Tibial nerve (tissue), 4 donors: ENCODE data around the gene S100A7A. TPM values are rescaled to one million over a fixed set of nuclear protein-coding genes. Genes with fewer than 3 reads are reported as not detected.
"Not testable (repeated sequence)": the region's sequence is repeated elsewhere in the genome, so short reads cannot be mapped to it uniquely, and the experiment has no call there.

Source experiments
- DNase-seq, 2 donors: peaks; one replicate each; pipeline ENCODE4 v3.0.0-alpha.2; 2019; ENCODE audit warnings: low spot score in 2 of 2
- H3K27ac ChIP-seq, 4 donors: fragments of 200-600 bp; sonication (generic) in 3 of 4; one replicate each; pipeline ENCODE4 v1.5.1; 2017 to 2019; ENCODE audit warnings: mild to moderate bottlenecking in 1 of 4
- H3K27me3 ChIP-seq, 2 donors: fragments of 200-600 bp; sonication (generic) in 1 of 2; one replicate each; pipeline versions ENCODE4 v1.5.1 to v1.6.0; 2017 to 2019
- H3K36me3 ChIP-seq, 3 donors: fragments of 200-600 bp; sonication (generic); one replicate each; pipeline ENCODE4 v1.5.1; 2018 to 2019
- H3K4me1 ChIP-seq, 4 donors: fragments of 200-600 bp; sonication (generic) in 3 of 4; one replicate each; pipeline ENCODE4 v1.5.1; 2017 to 2019
- H3K4me3 ChIP-seq, 4 donors: fragments of 200-600 bp; sonication (generic) in 3 of 4; one replicate each; pipeline ENCODE4 v1.5.1; 2017 to 2019; ENCODE audit warnings: mild to moderate bottlenecking in 1 of 4, moderate library complexity in 1 of 4
- H3K9me3 ChIP-seq, 4 donors: fragments of 200-600 bp; sonication (generic) in 3 of 4; one replicate each; pipeline ENCODE4 v1.5.1; 2017 to 2019
- EP300 ChIP-seq, 2 donors: sonication (generic); formaldehyde crosslinking; IDR thresholded peaks; one replicate each; pipeline ENCODE4 v1.6.1; 2017; ENCODE audit warnings: antibody characterized with exemption in 2 of 2, mild to moderate bottlenecking in 1 of 2
- POLR2A ChIP-seq, 2 donors: fragments of 450-650 bp; IDR thresholded peaks; one replicate each; pipeline ENCODE4 v1.6.1; 2017; ENCODE audit warnings: antibody characterized with exemption in 2 of 2, mild to moderate bottlenecking in 2 of 2, moderate library complexity in 2 of 2
- WGBS, 2 donors: methylation state at CpG; one replicate each; pipeline ENCODE4 v1.1.5; 2018; 5-methylcytosine and 5-hydroxymethylcytosine counted together
- total RNA-seq, 4 donors: library from RNA; depleted of rRNA; stranded (reverse); fragments of >200 nt; gene quantifications; one replicate each; pipeline ENCODE4 v1.1.0, GENCODE V29; 2016
- TF ChIP-seq, protein P1 (sequence below), 5 experiments: fragments of 200-600 bp in 3 of 5; fragments of 450-650 bp in 2 of 5; sonication (generic) in 3 of 5; IDR thresholded peaks; one replicate each; pipeline ENCODE4 v1.5.1; 2016 to 2019; ENCODE audit warnings: antibody characterized with exemption in 5 of 5, mild to moderate bottlenecking in 3 of 5, moderate library complexity in 2 of 5

S100A7A gene
- total RNA-seq, 4 donors from 2014 or later: not detected

DNA sequence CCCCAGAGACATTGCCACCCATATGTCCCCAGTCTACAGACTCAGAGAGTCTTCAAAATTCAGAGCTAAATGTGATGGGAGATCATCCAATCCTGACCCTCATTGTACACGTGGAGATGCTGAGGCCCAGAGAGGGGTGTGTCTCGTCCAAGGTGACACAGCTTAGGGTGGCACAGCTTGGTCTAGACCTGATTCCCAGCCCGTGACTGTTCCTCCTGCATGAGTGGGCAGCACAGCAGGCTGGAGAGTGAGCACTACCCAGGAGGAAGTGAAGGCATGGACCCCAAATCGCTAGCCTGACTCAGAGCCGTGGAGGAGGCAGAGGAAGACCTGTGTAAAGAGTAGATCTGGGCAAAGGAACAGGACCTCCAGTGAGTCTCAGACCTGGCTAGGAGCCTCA lies 27.8 kb downstream of the S100A7A start:
- Histone ChIP-seq H3K4me1 (no peaks in the 10 kb centered on the region), H3K9me3 (peaks cover 0 to 9% (median 0%) of the 10 kb centered on the region in 4 donors)
- 62 to 100% methylated on average over 1 to 5 of the region's 5 CpGs for WGBS, 2 donors

DNA sequence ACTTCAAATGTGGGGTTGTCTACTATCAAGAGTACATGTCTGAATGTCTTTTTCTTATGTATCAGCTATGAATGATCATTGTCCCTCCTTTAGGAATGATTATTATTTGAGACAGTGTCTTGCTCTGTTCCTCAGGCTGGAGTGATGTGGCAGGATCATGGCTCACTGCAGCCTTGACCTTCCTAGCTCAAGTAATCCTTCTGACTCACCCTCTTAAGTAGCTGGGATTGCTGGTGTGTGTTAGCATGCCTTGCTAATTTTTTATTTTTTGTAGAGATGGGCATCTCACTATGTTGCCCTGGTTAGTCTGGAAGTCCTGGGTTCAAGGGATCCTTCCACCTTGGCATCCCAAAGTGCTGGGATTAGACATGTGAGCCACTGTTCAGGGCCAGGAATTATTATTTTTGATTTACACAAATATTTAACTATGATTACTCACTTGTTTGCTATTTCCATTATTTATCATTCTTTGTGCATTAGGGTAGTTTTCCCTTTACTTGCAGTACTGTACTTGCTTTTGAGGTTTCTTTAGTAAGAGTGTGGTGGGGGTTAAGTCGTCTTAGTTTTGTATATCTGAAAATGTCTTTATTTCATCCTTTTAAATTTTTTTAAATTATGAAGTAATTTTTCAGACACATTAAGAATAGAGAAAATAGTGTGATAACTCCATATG lies 31.3 kb downstream of the S100A7A start:
- 79 to 92% methylated on average over 1 of the region's 1 CpG for WGBS, 2 donors
- no peaks in the 10 kb centered on the region for H3K27me3 ChIP-seq
- H3K4me3 ChIP-seq: no peak overlapping the region
- TF ChIP-seq POLR2A (IDR thresholded peaks at IDR 0.05) (no peak), EP300 (IDR thresholded peaks at IDR 0.05) (no peak)
- TF ChIP-seq, protein P1, sequence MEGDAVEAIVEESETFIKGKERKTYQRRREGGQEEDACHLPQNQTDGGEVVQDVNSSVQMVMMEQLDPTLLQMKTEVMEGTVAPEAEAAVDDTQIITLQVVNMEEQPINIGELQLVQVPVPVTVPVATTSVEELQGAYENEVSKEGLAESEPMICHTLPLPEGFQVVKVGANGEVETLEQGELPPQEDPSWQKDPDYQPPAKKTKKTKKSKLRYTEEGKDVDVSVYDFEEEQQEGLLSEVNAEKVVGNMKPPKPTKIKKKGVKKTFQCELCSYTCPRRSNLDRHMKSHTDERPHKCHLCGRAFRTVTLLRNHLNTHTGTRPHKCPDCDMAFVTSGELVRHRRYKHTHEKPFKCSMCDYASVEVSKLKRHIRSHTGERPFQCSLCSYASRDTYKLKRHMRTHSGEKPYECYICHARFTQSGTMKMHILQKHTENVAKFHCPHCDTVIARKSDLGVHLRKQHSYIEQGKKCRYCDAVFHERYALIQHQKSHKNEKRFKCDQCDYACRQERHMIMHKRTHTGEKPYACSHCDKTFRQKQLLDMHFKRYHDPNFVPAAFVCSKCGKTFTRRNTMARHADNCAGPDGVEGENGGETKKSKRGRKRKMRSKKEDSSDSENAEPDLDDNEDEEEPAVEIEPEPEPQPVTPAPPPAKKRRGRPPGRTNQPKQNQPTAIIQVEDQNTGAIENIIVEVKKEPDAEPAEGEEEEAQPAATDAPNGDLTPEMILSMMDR (IDR thresholded peaks at IDR 0.05): no peak
- H3K4me1 ChIP-seq: no peaks in the 10 kb centered on the region
- no peaks in the 10 kb centered on the region for H3K36me3 ChIP-seq
- no peak overlapping the region for H3K27ac ChIP-seq
- peaks cover 0 to 9% (median 0%) of the 10 kb centered on the region in 4 donors for H3K9me3 ChIP-seq
- no peak for DNase-seq

More for the DNA sequence above, 27.8 kb downstream of the S100A7A start:
- TF ChIP-seq, protein P1 (IDR thresholded peaks at IDR 0.05): no peak
- TF ChIP-seq EP300 (IDR thresholded peaks at IDR 0.05) (no peak), POLR2A (IDR thresholded peaks at IDR 0.05) (no peak)
- H3K27me3 ChIP-seq: no peaks in the 10 kb centered on the region
- no peak overlapping the region for H3K4me3 ChIP-seq
- DNase-seq: no peak
- no peaks in the 10 kb centered on the region for H3K36me3 ChIP-seq
- H3K27ac ChIP-seq: no peak overlapping the region

DNA sequence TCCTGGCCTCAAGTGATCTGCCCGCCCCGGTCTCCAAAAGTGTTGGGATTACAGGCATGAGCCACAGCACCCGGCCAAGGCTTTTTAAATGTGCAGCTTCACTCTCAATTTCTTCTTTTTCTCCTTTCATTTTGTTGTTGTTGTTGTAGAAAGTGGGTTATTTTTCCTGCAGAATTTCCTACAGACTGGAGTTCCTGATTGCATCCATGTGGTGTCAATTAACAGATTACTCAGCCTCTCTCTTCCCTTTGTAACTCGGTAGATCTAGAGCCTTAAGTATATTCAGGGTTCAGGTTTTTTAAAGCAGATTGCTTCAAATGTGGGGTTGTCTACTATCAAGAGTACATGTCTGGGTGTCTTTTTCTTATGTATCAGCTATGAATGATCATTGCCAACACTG lies 32.5 kb downstream of the S100A7A start:
- DNase-seq, H3K36me3 ChIP-seq, H3K27ac ChIP-seq, H3K27me3 ChIP-seq, H3K4me1 ChIP-seq, H3K9me3 ChIP-seq, H3K4me3 ChIP-seq: not testable (repeated sequence)
- WGBS, 2 donors: 73 to 80% methylated on average over 4 of the region's 4 CpGs

DNA sequence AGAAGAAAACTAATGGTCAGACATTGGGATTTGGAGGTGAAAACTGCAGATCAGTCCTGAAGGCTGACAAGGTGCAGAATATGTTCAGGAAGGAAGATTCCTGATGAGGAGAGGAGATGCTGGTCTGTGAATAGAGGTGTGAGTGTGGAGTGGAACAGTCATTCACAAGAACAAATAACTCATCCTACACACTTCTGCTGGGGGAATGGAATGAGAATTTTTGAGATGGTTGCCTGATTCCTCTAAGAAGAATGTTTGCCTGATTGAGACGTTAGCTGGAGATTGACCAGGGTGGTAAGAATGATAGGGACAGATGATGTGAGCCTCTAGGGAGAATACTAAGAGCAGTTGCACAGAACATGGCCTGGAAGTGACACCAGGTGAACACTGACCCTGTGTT lies 40.1 kb downstream of the S100A7A start:
- Histone ChIP-seq H3K36me3 (no peaks in the 10 kb centered on the region), H3K9me3 (no peaks in the 10 kb centered on the region), H3K27me3 (no peaks in the 10 kb centered on the region), H3K4me1 (no peaks in the 10 kb centered on the region), H3K27ac (no peak overlapping the region), H3K4me3 (no peak overlapping the region)
- DNase-seq: no peak
- TF ChIP-seq EP300 (IDR thresholded peaks at IDR 0.05): no peak
- no peak for TF ChIP-seq POLR2A (IDR thresholded peaks at IDR 0.05)
- WGBS, 2 donors: 50 to 64% methylated on average over 1 of the region's 1 CpG

DNA sequence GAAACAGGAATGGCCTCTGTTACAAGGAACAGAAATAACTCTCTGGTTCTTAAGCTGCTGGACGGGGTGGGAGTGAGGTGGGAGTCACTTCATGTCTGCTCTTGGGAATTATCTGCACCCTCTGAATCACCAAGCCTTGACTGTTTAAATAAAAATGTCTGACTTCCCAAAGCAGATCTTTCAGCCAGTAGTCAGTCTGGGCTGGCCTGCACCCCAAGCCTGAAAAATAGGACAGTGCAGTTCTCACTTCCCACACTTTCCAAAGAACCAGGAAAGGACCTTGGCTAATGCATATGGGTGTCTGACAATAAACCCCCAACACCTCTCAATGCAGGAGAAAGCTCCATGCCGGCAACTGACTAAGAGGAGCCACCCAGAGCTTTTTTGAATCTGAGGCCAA lies 43.3 kb downstream of the S100A7A start:
- 45 to 82% methylated on average over 2 of the region's 2 CpGs for WGBS, 2 donors
- no peak for DNase-seq
- TF ChIP-seq, protein P1 (IDR thresholded peaks at IDR 0.05): no peak
- Histone ChIP-seq H3K4me3 (no peak overlapping the region), H3K27ac (no peak overlapping the region), H3K36me3 (no peaks in the 10 kb centered on the region), H3K9me3 (no peaks in the 10 kb centered on the region), H3K4me1 (no peaks in the 10 kb centered on the region), H3K27me3 (no peaks in the 10 kb centered on the region)

DNA sequence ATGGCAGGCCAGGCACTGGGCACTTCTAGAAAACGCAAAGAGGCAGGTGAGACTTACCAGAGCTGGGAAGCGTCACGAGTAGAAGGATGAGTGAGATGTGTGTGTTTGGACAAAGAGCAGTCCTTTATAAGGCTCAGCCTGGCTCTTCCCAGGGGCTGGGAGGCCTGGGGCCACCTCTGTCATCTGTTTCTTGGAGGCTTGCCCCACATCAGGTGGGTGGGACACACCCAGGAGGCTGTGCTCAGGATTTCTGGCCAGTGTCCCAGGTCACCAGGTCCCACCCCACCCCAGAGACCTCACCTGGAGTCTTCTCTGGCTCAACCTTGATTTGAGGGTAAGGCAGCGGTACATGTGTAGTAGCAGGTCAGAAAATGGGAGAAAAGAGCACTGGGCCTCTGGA lies 44.2 kb downstream of the S100A7A start, which contains the start of gene S100A7:
S100A7 (minus strand) TSS at position 101 of the 400 bp plus-strand sequence. CDS start 1,638 bp downstream, outside the sequence.
- Histone ChIP-seq H3K4me3 (no peak within 1 kb of the TSS), H3K27ac (no peak within 1 kb of the TSS), H3K27me3 (no peaks in the 10 kb centered on the region), H3K9me3 (no peaks in the 10 kb centered on the region), H3K4me1 (peaks cover 0 to under 1% (median 0%) of the 10 kb centered on the region in 4 donors), H3K36me3 (no peaks in the 10 kb centered on the region)
- TF ChIP-seq, protein P1 (IDR thresholded peaks at IDR 0.05): no peak
- TF ChIP-seq POLR2A (IDR thresholded peaks at IDR 0.05) (no peak), EP300 (IDR thresholded peaks at IDR 0.05) (no peak)
- DNase-seq: no peak
- 81 to 85% methylated on average over 4 of the region's 4 CpGs for WGBS, 2 donors

DNA sequence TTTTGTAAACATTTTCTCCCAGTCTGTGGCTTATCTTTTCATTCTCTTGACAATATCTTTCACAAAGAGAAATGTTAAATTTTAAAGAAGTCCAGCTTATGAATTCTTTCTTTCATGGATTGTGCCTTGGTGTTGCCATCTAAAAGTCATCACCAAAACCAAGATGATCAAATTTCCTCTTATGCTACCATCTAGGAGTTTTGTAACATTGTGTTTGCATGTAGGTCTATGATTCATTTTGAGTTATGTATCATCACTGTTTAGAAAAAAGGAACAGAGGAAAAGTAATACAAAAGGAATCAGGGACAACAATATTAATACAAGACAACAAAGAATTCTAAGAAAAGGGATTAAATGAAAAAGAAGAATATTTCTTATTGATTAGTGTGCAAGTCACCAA lies 46.4 kb downstream of the S100A7A start:
- not testable (repeated sequence) for H3K27ac ChIP-seq, H3K36me3 ChIP-seq, H3K9me3 ChIP-seq, H3K27me3 ChIP-seq, DNase-seq, H3K4me3 ChIP-seq
- H3K4me1 ChIP-seq: peaks cover 0 to 10% (median 2%) of the 10 kb centered on the region in 4 donors
